Fibroblast of lung (primary cell): ENCODE results near the gene COX7A2. TPM values are rescaled to one million over a fixed set of nuclear protein-coding genes. Genes with fewer than 3 reads are reported as not detected.

Experiments used
- DNase-seq, 2 donors: peaks; one replicate each; pipeline versions ENCODE4 v3.0.0 to v3.0.0-alpha.2; 2010; ENCODE audit warnings: low read depth in 2 of 2
- H2AFZ ChIP-seq: 2 replicates; pipeline ENCODE4 v1.5.1; 2012; ENCODE audit warnings: low read length, control low read depth, inconsistent platforms
- H3K27ac ChIP-seq: 2 replicates; pipeline ENCODE4 v1.5.1; 2011; ENCODE audit warnings: low read length, control low read depth; ENCODE audit not compliant: insufficient read depth
- H3K27me3 ChIP-seq: 2 replicates; pipeline ENCODE4 v1.5.1; 2011; ENCODE audit warnings: mild to moderate bottlenecking, low read length; ENCODE audit not compliant: control insufficient read depth, insufficient read depth
- H3K36me3 ChIP-seq: 2 replicates; pipeline ENCODE4 v1.5.1; 2011; ENCODE audit warnings: low read length; ENCODE audit not compliant: control insufficient read depth, insufficient read depth
- H3K4me1 ChIP-seq: 2 replicates; pipeline ENCODE4 v1.5.1; 2011; ENCODE audit warnings: low read length; ENCODE audit not compliant: control insufficient read depth, insufficient read depth; ENCODE audit errors: extremely low read depth
- H3K4me2 ChIP-seq: 2 replicates; pipeline ENCODE4 v1.5.1; 2011; ENCODE audit warnings: low read length, control low read depth; ENCODE audit not compliant: insufficient read depth; ENCODE audit errors: extremely low read depth
- H3K4me3 ChIP-seq, 4 experiments: fragments of 200-600 bp in 1 of 4; sonication (generic) in 1 of 4; replicated peaks in 1 of 4; 2 replicates each; pipeline ENCODE4 v1.5.1; 2011 to 2016; ENCODE audit warnings: low read length in 4 of 4, low read depth in 3 of 4, mild to moderate bottlenecking in 3 of 4, control low read depth in 2 of 4, inconsistent platforms in 1 of 4, mixed read lengths in 1 of 4; ENCODE audit not compliant: insufficient read depth in 1 of 4; ENCODE audit errors: control extremely low read depth in 1 of 4
- H3K79me2 ChIP-seq: 2 replicates; pipeline ENCODE4 v1.5.1; 2012; ENCODE audit warnings: mild to moderate bottlenecking, low read length, inconsistent platforms; ENCODE audit not compliant: control insufficient read depth, insufficient read depth
- H3K9ac ChIP-seq: 2 replicates; pipeline ENCODE4 v1.5.1; 2011; ENCODE audit warnings: mild to moderate bottlenecking, low read length, control low read depth; ENCODE audit not compliant: insufficient read depth
- H3K9me3 ChIP-seq: 2 replicates; pipeline ENCODE4 v1.5.1; 2012; ENCODE audit warnings: low read depth, low read length; ENCODE audit not compliant: control insufficient read depth, insufficient read depth
- H4K20me1 ChIP-seq: 2 replicates; pipeline ENCODE4 v1.5.1; 2011; ENCODE audit warnings: low read length; ENCODE audit not compliant: control insufficient read depth, insufficient read depth; ENCODE audit errors: extremely low read depth
- CTCF ChIP-seq, 2 donors: IDR thresholded peaks in 1 of 2; conservative IDR thresholded peaks in 1 of 2; 1 replicate in 1 of 2; 2 replicates in 1 of 2; pipeline ENCODE4 v1.5.1; 2011 to 2012; ENCODE audit warnings: low read length in 2 of 2, control low read depth in 1 of 2, inconsistent platforms in 1 of 2, low read depth in 1 of 2, mild to moderate bottlenecking in 1 of 2
- EZH2 ChIP-seq: IDR thresholded peaks from 2 replicates; pipeline ENCODE4 v1.5.1; 2012; ENCODE audit warnings: low read length, control low read depth, mild to moderate bottlenecking; ENCODE audit errors: missing control alignments
- polyA plus RNA-seq, 2 donors: library from polyadenylated mRNA; depleted of rRNA in 1 of 2; stranded (reverse) in 1 of 2; unstranded in 1 of 2; fragments of >200 nt; gene quantifications; 2 replicates each; pipeline ENCODE4 v1.2.1, GENCODE V29; 2011 to 2012; ENCODE audit warnings: missing spikeins in 1 of 2
- total RNA-seq: library from RNA; depleted of rRNA; stranded (reverse); fragments of >200 nt; gene quantifications from 2 replicates; pipeline ENCODE4 v1.2.1, GENCODE V29; 2014

COX7A2 gene
- total and polyA plus RNA-seq, 2 donors (not counting 1 experiment from before 2014, with no cell fraction given): 115 to 159 TPM

DNA sequence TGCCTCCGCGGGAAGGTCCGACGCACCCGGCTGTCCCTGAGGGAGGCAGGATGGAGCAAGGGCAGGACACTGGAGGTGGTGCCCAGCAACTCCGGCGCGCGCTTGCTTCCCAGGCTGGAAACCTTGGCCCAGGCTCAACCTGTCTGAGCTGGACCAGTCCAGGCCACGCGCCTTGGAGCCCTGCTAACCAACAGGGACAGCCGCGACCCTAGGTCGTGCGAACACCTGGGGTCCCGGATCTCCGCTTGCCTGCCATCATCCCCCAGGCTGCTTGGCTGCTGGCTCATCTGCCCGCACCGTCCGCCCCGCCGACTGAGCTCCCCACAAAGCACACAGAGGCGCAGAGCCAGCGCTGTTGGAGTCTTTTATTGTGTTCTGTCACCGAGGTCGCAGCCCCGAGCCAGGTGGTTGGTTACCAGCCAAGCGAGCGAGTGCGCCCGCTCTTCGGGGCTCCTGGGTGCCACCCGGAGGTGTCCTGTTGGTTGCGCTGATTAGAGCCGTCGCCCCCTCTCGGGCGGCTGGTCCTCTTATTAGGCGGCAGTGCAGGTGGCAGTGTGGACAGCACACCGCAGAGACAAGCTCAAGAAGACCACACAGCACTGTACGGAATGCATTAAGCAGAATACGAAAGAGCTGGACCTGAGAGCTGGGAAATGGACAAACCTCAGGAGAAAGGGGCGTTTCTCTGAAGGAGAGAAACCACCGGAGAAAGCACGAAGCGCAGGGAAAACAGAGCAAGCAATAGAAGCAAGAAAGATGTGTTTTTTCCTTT lies 41.5 kb downstream of the COX7A2 start:
- peaks cover 84% of the 10 kb centered on the region for H3K79me2 ChIP-seq
- peak; percentile 41 to 62 for DNase-seq
- H4K20me1 ChIP-seq: no peaks in the 10 kb centered on the region
- peaks cover 7% of the 10 kb centered on the region for H3K4me1 ChIP-seq
- H3K27ac ChIP-seq: peak overlapping the region; percentile 99
- peak overlapping the region; percentile 38 for H3K9ac ChIP-seq
- peak overlapping the region; percentile 86 for H3K4me2 ChIP-seq
- peaks cover 9% of the 10 kb centered on the region for H3K36me3 ChIP-seq
- no peaks in the 10 kb centered on the region for H3K27me3 ChIP-seq
- H3K4me3 ChIP-seq: peak overlapping the region; percentile 69 to 100 (median 90)
- no peak overlapping the region for H2AFZ ChIP-seq
- H3K9me3 ChIP-seq: no peaks in the 10 kb centered on the region
- TF ChIP-seq EZH2 (no peak), CTCF (conservative IDR thresholded peaks at IDR 0.05 in 1 of 2, IDR thresholded peaks at IDR 0.05 in 1 of 2; ENCODE audit: low read depth in 1 of 2, low read length in 2 of 2) (peak in 1 of 2 donors; percentile 0)

- DNase-seq: peak in 1 of 2 donors; percentile 46
- Histone ChIP-seq H3K79me2 (peaks cover 86% of the 10 kb centered on the region), H2AFZ (no peak overlapping the region), H3K27ac (no peak overlapping the region), H3K9ac (no peak overlapping the region), H4K20me1 (no peaks in the 10 kb centered on the region), H3K36me3 (peaks cover 9% of the 10 kb centered on the region), H3K27me3 (no peaks in the 10 kb centered on the region), H3K4me3 (peak overlapping the region in 2 of 4 experiments; percentile 69 to 87), H3K9me3 (no peaks in the 10 kb centered on the region), H3K4me1 (peaks cover 7% of the 10 kb centered on the region), H3K4me2 (peak overlapping the region; percentile 86)
- TF ChIP-seq EZH2: no peak
- no peak for TF ChIP-seq CTCF (conservative IDR thresholded peaks at IDR 0.05 in 1 of 2, IDR thresholded peaks at IDR 0.05 in 1 of 2; ENCODE audit: low read depth in 1 of 2, low read length in 2 of 2)
Observed at GRCh38 chr6:75201021-75201420, 42.6 kb downstream of the COX7A2 start.

- TF ChIP-seq EZH2 (no peak), CTCF (conservative IDR thresholded peaks at IDR 0.05 in 1 of 2, IDR thresholded peaks at IDR 0.05 in 1 of 2; ENCODE audit: low read depth in 1 of 2, low read length in 2 of 2) (no peak)
- Histone ChIP-seq H3K27me3 (no peaks in the 10 kb centered on the region), H4K20me1 (no peaks in the 10 kb centered on the region), H3K79me2 (peaks cover 81% of the 10 kb centered on the region), H2AFZ (no peak overlapping the region), H3K4me3 (peak overlapping the region in 2 of 4 experiments; percentile 11), H3K4me2 (peak overlapping the region; percentile 48), H3K9ac (no peak overlapping the region), H3K36me3 (peaks cover 9% of the 10 kb centered on the region), H3K4me1 (peaks cover 7% of the 10 kb centered on the region), H3K9me3 (peaks cover 1% of the 10 kb centered on the region), H3K27ac (no peak overlapping the region)
- DNase-seq: peak; percentile 43 to 59
Observed at GRCh38 chr6:75199889-75200288, 43.7 kb downstream of the COX7A2 start.
